Measurements from ENCODE around the gene BCL11B.

The BCL11B gene

DNA sequence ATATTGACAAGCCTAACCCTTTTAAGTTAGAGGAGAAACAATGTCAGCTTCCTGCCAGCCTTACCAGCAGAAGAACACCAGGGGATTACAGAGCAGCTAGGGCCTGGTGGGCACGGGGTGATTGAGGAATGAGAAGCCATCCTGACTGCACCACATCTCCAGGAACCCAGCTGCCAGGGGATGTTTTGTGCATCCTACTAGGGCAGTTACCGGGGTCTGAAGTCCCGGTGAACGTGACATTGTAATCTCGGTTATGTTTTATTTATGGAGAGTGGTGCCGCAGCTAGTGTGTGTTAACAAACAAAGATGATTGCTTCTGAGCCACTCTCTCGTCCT, 115.9 kb downstream of the BCL11B start:
- no peaks in the 10 kb centered on the region for H3K4me1 ChIP-seq (ENCODE audit: insufficient read depth, low read length)
- no peak overlapping the region for H3K9ac ChIP-seq (ENCODE audit: low read depth, low read length)
- H3K36me3 ChIP-seq (ENCODE audit: insufficient read depth, low read length): no peaks in the 10 kb centered on the region
- H3K9me3 ChIP-seq (ENCODE audit: control insufficient read depth, insufficient read depth, low read length): no peaks in the 10 kb centered on the region

DNA sequence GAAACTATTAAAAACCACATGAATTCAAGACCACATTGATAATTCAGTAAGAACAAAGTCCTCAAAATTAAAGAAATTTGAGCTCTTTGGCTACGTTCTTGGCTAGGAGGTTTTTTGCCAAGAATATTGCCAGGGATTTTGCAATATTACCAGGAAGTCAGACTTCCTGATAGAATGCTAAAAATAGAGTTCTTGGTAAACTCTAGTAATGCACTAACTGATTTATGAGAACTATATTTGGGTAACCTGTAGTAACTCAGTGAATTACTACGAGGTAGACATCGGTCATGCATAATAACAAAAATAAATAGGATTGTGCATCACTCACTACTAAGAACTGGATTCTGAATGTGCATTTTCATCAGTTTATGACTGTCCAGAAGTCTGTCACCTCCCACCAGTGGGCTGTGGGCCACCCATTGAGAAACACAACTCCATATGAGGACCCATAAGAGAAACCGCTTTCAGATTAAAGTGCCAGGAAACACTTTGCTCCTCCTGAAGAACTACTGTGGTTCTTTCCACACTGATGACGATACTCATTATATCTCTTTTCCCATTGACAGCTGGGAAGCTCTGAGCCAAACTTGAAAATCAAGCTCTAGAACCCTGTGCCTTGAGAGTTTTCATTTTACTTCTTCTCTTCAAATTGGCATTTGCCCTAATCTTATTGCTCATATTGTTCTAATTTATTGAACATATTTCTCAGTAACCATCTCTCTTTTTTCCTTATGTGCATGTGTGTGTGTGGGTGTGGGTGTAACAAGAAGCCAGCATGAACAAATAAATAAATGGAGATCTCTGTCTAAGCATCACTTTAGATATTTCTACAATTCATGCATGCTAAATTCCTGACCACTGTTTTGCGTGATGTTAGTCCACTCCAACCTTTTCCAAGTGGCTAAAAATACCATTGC, 116.6 kb downstream of the BCL11B start:
- Histone ChIP-seq H3K9ac (ENCODE audit: low read depth, low read length) (no peak overlapping the region), H3K36me3 (ENCODE audit: insufficient read depth, low read length) (no peaks in the 10 kb centered on the region), H3K4me1 (ENCODE audit: insufficient read depth, low read length) (no peaks in the 10 kb centered on the region), H3K9me3 (ENCODE audit: control insufficient read depth, insufficient read depth, low read length) (no peaks in the 10 kb centered on the region)

DNA sequence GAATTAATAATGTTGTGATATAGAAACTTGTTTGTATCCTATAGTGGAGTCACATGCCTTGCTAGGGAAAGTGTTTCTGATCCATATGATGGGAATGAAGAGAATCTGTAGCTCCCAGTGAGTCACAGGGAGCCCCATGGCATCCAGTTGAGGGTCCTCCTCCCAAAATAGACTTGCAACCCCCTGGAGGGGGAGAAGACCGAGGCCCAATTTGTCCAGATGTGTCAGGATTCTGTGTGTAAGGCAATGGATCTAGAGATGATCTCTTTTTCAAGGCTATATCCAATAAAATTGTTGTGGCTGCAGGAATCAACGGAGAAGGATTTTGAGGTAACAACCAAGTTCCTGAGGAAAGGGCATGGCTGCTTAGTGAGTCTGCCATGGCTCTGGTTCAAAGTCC, 121.8 kb downstream of the BCL11B start:
- Histone ChIP-seq H3K9me3 (ENCODE audit: control insufficient read depth, insufficient read depth, low read length) (no peaks in the 10 kb centered on the region), H3K4me1 (ENCODE audit: insufficient read depth, low read length) (no peaks in the 10 kb centered on the region), H3K36me3 (ENCODE audit: insufficient read depth, low read length) (no peaks in the 10 kb centered on the region), H3K9ac (ENCODE audit: low read depth, low read length) (no peak overlapping the region)

DNA sequence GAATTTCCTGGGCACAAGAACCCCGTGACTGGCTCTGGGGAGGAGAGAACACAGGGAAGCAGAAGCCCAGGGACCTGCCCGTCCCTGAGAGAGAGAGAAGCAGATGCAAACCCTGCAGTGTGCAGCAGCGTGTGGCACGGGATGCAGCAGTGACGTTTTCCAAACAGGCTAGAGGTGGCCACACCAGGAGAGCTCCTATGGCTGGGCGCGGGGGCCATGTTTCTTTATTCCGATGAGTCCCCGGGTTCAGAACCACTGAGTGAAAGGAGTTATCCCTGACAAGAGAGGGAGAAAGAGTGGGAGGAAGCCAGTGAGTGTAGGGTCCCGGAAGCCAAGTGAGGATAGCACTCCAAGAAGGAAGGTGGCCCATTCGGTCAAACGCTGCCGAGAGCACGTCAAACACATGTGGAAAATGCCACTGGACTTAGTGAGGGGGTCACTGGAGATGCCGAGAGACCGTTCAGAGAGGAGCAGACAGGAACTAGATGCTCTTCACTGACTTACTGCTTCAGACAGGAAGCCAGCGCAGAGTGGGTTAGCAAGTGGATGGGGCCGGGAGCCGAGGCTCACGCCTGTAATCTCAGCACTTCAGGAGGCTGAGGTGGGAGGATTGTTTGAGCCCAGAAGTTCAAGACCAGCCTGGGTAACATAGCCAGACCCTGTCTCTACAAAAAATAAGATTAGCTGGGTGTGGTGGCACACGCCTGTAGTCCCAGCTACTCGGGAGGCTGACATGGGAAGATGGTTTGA, 123.0 kb downstream of the BCL11B start:
- Histone ChIP-seq H3K36me3 (ENCODE audit: insufficient read depth, low read length) (no peaks in the 10 kb centered on the region), H3K9me3 (ENCODE audit: control insufficient read depth, insufficient read depth, low read length) (no peaks in the 10 kb centered on the region), H3K9ac (ENCODE audit: low read depth, low read length) (no peak overlapping the region), H3K4me1 (ENCODE audit: insufficient read depth, low read length) (no peaks in the 10 kb centered on the region)

DNA sequence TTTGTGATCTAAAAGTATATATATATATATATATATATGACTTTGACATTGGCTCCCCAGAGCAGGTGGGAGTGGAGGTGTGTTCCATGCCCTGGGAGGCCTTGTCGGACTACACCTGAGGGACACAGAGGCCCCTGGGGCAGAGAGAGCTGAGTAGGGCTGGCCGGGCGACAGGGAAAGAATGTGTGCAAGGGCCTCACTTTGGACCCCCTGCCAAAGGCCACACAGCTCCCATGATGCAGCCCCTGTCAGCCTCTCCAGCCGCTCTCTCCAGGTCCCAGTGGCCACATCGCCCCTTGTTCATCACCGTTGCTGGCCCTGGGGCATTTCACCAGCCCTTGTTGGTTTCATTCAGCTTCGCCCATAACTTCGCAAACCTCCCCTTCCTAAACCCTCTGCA, 123.9 kb downstream of the BCL11B start:
- H3K36me3 ChIP-seq (ENCODE audit: insufficient read depth, low read length): no peaks in the 10 kb centered on the region
- H3K4me1 ChIP-seq (ENCODE audit: insufficient read depth, low read length): no peaks in the 10 kb centered on the region
- no peak overlapping the region for H3K9ac ChIP-seq (ENCODE audit: low read depth, low read length)
- no peaks in the 10 kb centered on the region for H3K9me3 ChIP-seq (ENCODE audit: control insufficient read depth, insufficient read depth, low read length)

DNA sequence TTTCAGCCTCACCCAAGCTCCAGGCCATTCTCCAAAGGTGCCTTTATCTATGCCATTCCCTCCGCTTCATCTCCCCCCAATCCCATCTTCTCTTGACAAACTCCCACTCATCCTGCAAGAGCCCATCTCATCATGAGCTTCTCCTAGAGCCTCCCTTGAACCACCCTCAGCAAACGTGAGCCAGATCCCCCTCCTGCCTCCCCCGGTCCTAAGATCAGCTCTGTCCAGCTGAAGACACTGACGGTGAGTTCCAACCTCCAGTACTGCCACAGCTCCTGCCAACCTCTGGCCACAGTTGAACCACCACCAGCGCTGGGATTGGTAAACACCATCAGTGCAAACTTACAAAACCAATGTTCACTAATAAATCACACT, 124.6 kb downstream of the BCL11B start:
- Histone ChIP-seq H3K4me1 (ENCODE audit: insufficient read depth, low read length) (no peaks in the 10 kb centered on the region), H3K9ac (ENCODE audit: low read depth, low read length) (no peak overlapping the region), H3K36me3 (ENCODE audit: insufficient read depth, low read length) (no peaks in the 10 kb centered on the region), H3K9me3 (ENCODE audit: control insufficient read depth, insufficient read depth, low read length) (no peaks in the 10 kb centered on the region)

DNA sequence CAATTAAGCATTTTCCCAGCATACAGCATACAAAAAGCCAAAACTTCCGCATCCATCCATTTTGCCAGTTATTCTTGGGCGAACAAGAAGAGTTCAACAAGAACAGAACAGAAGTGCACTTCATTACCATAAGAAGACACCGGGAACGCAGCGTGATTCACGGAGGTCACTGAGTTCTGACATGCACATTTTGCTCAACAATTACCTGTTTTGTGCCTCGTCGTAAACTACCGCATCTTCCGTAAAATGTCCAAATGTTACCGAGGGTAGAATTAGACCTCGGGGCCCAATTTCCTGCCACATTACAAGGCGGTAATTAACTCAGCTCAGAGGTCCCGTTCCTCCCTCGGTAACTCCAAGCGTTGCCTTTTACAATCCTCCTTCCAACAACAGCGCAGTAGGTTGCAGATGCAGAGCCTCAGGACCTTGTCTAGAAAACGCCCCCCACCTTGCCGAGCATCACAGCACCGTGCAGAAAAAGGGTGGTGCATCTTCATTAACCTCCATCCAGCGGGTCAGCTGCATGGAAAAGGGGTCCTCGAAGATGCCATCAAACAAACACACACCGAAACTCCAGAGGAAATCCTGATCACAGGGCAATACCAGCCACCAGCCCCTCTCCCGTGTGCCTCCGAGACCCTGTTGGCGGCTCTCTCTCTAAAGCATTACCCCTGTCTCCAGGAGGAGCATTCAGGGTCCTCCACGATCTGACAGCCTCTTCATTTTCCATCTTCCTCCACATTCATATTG, 125.2 kb downstream of the BCL11B start:
- H3K36me3 ChIP-seq (ENCODE audit: insufficient read depth, low read length): no peaks in the 10 kb centered on the region
- H3K9me3 ChIP-seq (ENCODE audit: control insufficient read depth, insufficient read depth, low read length): no peaks in the 10 kb centered on the region
- no peaks in the 10 kb centered on the region for H3K4me1 ChIP-seq (ENCODE audit: insufficient read depth, low read length)
- no peak overlapping the region for H3K9ac ChIP-seq (ENCODE audit: low read depth, low read length)

DNA sequence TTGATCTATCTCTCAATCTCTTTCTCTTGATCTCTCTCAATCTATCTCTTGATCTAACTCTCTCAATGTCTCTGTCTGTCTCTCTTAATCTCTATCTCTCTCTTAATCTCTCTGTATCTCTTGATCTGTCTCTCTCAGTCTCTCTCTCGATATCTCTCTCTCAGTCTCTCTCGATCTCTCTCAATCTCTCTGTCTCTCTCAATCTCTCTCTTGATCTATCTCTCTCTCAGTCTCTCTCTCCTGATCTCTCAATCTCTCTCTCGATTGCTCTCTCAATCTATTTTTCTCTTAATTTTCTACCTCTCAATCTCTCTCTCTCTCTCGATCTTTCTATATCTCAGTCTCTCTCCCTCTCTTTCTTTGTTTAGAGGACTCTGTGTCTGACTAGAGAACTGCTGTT, 126.7 kb downstream of the BCL11B start:
- Histone ChIP-seq H3K9ac (ENCODE audit: low read depth, low read length) (no peak overlapping the region), H3K4me1 (ENCODE audit: insufficient read depth, low read length) (no peaks in the 10 kb centered on the region), H3K36me3 (ENCODE audit: insufficient read depth, low read length) (no peaks in the 10 kb centered on the region), H3K9me3 (ENCODE audit: control insufficient read depth, insufficient read depth, low read length) (no peaks in the 10 kb centered on the region)

DNA sequence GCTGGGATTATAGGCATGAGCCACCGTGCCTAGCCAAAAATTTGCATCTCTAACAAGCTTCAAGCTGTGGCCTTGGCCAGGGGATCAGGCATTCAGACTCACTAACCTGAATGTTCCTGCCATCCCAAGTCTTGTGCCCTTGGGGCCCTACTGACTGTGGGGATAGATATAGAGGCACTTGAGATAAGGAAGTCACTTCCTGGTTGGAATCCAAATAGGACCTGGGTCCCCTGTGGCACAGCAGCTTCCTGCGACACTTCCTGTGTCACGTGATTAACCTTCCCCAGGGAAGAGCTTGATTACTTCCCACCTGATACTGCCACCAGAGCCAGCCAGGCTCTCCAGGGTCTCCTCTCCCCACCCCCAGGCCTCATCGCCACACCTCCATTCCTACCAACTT, 128.2 kb downstream of the BCL11B start:
- no peaks in the 10 kb centered on the region for H3K9me3 ChIP-seq (ENCODE audit: control insufficient read depth, insufficient read depth, low read length)
- no peak overlapping the region for H3K9ac ChIP-seq (ENCODE audit: low read depth, low read length)
- no peaks in the 10 kb centered on the region for H3K36me3 ChIP-seq (ENCODE audit: insufficient read depth, low read length)
- no peaks in the 10 kb centered on the region for H3K4me1 ChIP-seq (ENCODE audit: insufficient read depth, low read length)

DNA sequence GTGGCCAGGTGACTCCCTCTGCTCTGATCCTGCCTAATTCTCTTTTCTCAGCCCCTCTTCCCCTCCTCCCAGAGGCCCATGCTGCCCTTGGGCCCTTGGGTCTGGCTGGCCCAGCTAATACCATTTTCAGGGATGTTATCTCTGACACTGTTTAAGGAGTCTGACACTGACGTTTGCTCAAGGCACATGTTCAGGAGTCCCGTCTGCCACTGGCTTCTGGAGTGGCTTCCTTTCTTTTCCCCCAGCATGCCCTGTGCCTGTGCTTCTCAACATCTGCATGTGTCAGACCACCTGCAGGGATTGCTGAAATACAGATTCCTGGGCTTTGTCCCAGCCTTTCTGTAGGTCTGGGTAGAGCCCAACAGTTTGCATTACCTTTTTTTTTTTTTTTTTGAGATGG, 128.9 kb downstream of the BCL11B start:
- H3K4me1 ChIP-seq (ENCODE audit: insufficient read depth, low read length): no peaks in the 10 kb centered on the region
- H3K9ac ChIP-seq (ENCODE audit: low read depth, low read length): no peak overlapping the region
- no peaks in the 10 kb centered on the region for H3K9me3 ChIP-seq (ENCODE audit: control insufficient read depth, insufficient read depth, low read length)
- H3K36me3 ChIP-seq (ENCODE audit: insufficient read depth, low read length): no peaks in the 10 kb centered on the region

DNA sequence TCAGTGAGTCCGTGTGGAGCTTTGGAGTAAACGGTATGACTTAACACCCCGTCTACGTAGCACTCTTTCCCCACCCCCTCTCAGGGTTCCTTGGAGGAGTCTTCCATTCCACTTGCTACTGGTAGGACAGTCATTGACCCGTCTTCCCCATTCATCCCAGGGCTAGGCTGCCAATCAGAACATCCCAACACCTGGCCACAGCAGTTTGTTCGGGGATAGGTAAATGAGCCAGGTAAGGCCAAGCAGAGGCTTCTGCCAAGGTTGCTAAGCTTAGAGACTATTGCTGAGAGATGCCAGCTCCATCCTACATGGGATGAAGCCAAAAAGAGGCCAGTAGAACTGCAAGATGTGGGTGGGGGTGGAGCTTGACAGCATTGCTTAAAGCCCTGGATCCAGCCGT, 130.8 kb downstream of the BCL11B start:
- Histone ChIP-seq H3K36me3 (ENCODE audit: insufficient read depth, low read length) (no peaks in the 10 kb centered on the region), H3K9me3 (ENCODE audit: control insufficient read depth, insufficient read depth, low read length) (no peaks in the 10 kb centered on the region), H3K9ac (ENCODE audit: low read depth, low read length) (no peak overlapping the region), H3K4me1 (ENCODE audit: insufficient read depth, low read length) (no peaks in the 10 kb centered on the region)

DNA sequence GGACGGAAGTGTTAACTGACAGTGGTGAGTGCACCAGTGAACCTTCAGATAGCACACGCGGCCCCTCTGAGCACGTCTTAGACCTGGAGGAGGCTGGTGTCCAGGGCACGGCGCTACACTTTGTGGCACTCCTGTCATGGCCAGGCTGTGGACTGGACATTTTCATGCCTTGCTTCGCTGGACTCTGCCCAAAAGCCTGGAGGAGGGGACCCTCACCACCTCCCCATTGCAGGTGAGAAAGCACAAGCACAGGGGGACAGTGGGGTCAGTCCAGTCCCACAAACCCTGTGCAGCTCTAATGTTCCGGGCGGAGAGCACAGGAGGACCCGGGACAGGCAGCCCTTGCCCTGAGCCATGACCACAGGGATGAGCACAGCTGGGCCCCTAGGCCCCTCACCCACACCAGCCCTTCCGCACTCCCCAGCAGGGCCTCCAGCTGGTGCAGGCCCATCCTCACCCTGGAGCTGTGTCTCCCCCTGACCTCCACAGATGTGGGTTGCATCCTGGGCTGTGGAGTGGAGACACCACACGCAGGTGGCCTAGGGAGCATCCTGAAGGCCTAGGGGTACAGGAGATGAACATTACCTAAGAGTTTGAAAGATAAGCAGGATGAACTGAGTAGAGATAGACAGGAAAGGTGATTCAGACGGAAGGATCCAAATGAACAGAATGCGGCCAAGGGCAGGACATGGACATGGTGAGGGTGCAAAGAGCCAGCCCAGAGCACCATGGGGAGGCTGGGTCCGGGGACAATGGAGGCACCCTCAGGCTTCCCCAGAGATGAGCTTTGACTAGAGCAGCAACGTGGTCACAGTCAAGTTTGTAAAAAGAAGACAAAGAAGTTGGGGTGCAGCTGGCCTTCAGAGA, 132.8 kb downstream of the BCL11B start:
- Histone ChIP-seq H3K9me3 (ENCODE audit: control insufficient read depth, insufficient read depth, low read length) (no peaks in the 10 kb centered on the region), H3K9ac (ENCODE audit: low read depth, low read length) (no peak overlapping the region), H3K36me3 (ENCODE audit: insufficient read depth, low read length) (no peaks in the 10 kb centered on the region), H3K4me1 (ENCODE audit: insufficient read depth, low read length) (no peaks in the 10 kb centered on the region)

DNA sequence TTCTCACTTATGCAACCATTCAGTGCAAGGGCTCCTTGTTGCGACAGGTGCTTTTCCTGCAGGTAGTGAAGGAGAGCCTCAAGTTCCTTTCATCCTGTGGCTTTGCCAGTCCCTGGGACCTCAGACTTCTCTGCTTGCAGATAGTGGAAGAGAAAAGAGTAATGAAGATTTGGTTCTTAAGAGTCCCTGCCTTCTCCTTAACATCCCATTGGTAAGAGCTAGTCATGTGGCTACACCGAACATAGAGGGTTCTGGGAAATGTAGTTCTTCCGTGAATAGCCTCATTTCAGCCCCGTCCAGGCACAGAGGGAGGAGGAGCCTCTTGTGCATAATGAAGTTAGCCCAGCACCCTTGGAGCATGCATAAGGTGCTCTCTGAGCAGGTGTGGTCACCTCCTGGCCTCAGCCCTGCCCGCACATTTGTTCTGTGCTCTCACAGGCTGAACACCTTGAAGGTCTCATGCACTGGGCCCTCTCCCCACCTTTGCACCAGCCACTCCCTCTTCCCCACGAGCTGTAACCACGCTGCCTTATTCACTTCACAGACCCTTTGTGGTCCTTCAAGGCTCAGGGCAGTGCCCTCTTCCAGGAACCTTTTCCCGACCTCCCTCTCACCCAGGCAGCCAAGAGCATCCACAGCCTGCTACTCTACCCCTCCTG, 134.0 kb downstream of the BCL11B start:
- no peaks in the 10 kb centered on the region for H3K36me3 ChIP-seq (ENCODE audit: insufficient read depth, low read length)

More for the DNA sequence above, 134.0 kb downstream of the BCL11B start:
- Histone ChIP-seq H3K4me1 (ENCODE audit: insufficient read depth, low read length) (peaks cover 4% of the 10 kb centered on the region), H3K9me3 (ENCODE audit: control insufficient read depth, insufficient read depth, low read length) (no peaks in the 10 kb centered on the region), H3K9ac (ENCODE audit: low read depth, low read length) (no peak overlapping the region)

Data from ES-I3 (cell line).